GM18526 (cell line): Measurements from ENCODE around the gene FBXW8.

Source experiments
- POLR2A ChIP-seq: IDR thresholded peaks from 3 replicates; pipeline ENCODE4 v1.6.1; 2011; ENCODE audit not compliant: insufficient read length; ENCODE audit errors: extremely low read depth

The FBXW8 gene

DNA sequence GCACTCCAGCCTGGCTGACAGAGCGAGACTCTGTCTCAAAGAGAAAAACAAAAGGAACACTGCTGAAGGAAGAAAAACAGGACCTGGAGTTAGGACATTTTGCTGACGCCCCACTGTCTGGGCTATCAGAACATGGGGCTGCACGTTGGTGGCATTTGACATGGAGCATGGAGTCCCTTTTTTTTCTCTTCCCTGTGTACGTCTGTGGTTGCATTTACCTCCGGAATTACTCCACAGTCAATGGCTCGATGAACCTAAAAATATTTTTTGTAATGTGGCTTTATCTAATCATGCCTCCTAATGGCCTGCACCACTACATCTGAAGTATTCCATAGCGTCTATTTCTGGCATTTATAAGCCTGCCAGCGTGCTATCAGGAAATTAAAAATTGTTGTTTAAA is 157.7 kb downstream of the FBXW8 start:
- no peak for TF ChIP-seq POLR2A

DNA sequence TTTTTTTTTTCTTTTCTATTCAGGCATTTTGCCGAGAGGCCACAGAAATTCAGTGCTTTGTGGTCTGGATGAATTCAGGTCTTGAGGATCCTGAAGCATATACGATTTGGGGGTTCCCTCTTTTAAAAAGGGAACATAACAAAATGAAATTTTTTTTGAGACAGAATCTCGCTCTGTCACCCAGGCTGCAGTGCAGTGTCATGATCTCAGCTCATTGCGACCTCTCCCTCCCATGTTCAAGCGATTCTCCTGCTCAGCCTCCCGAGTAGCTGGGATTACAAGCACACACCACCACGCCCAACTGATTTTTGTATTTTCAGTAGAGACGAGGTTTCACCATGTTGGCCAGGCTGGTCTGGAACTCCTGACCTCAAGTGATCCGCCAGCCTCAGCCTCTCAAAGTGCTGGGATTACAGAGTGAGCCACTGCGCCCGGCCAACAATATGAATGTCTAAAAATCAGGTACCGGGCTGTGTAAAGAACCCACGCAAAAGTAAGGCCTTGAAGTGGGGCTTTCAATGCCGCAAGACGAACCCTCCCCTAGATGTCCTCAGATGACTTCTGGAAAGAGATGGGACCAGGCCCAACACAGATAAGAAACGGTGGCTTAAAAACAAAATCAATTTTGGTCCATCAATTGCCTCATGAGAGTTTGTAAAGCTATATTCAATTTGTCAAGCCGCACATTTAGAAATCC is 158.5 kb downstream of the FBXW8 start:
- TF ChIP-seq POLR2A, result no peak

- no peak for TF ChIP-seq POLR2A
These were observed 159.5 kb downstream of the FBXW8 start for GRCh38 chr12:117069926-117070900.

DNA sequence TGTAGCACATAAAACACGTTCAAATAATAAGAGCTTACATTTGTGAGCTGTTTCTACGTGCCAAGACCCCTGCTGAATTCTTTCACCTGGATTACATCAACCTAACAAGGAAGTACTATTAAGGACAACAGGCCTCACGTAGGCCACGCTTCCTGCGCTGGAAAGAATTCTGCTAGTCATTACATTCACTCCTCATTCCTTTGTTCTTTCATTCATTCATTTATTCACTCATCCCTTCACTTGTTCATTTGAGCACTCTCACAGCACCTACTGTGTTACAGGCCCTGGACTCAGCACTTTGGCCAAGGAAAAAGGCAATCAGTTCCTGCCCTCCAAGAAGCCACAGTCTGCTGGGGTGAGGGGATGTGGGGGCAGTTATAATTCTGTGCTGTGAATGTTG is 160.3 kb downstream of the FBXW8 start:
- no peak for TF ChIP-seq POLR2A

DNA sequence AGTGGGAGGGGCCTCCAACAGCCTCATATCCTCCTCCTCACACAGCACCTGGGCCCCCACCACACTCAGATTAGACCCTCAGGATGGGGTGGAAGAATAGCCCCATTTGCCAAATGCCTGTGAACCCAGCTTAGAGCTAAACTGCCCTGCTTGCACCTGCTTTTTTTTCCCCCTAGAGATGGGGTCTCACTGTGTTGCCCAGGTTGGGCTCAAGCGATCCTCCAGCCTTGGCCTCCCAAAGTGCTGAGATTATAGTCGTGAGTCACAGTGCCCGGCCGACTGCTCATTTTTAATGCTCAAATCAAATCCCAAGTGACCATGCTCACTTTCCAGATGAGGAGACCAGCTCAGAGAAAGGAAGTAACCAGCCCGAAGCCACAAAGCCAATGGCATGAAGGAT is 161.4 kb downstream of the FBXW8 start:
- no peak for TF ChIP-seq POLR2A

DNA sequence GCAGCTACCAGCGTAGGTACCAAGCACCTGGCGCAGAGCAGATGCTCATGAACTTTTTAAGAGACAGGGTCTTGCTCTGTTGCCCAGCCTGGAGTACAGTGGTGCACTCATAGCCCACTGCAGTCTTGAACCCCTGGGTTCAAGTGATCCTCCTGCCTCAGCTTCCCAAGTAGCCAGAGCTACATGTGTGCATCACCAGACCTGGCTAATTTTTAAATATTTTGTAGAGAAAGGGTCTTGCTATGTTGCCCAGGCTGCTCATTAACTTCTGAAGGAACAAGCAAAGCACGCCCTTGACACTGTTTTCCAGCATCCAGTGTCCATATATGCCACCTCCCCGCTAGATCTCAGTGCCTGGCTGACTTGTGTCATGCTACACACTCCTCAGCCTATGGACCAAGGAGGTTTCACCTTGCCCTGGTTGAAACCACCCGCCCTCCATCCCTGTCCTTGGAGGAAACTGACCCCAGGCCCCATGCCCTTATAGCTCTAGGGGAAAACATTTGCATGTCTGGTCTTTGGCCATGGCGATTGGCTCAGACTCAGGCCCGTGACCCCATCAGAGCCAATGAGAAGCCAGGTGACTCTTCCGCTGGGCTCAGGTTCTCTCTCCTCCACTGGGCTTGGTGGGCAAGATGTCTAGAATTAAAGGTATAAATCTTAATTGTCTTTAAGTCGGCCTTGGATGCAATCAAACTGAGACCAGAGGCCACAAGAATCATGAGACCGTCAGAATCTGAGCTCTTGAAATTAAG is 162.2 kb downstream of the FBXW8 start:
- no peak for TF ChIP-seq POLR2A

DNA sequence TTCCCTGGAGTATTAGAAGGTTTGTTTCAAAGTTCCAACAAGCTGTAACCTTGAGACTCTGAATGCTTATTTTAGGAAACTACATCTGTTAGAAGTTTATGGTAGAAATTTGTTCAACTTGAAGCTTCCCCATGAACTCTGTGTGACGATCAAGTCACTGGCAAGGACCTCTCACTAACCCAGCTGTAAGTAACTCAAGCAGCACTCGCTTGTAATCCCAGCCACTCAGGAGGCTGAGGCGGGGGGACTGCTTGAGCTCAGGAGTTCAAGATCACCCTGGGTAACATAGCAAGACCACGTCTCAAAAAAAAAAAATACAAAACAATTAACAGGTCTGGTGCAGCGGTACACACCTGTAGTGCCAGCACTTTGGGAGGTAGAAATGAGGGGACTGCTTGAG is 162.9 kb downstream of the FBXW8 start:
- no peak for TF ChIP-seq POLR2A

DNA sequence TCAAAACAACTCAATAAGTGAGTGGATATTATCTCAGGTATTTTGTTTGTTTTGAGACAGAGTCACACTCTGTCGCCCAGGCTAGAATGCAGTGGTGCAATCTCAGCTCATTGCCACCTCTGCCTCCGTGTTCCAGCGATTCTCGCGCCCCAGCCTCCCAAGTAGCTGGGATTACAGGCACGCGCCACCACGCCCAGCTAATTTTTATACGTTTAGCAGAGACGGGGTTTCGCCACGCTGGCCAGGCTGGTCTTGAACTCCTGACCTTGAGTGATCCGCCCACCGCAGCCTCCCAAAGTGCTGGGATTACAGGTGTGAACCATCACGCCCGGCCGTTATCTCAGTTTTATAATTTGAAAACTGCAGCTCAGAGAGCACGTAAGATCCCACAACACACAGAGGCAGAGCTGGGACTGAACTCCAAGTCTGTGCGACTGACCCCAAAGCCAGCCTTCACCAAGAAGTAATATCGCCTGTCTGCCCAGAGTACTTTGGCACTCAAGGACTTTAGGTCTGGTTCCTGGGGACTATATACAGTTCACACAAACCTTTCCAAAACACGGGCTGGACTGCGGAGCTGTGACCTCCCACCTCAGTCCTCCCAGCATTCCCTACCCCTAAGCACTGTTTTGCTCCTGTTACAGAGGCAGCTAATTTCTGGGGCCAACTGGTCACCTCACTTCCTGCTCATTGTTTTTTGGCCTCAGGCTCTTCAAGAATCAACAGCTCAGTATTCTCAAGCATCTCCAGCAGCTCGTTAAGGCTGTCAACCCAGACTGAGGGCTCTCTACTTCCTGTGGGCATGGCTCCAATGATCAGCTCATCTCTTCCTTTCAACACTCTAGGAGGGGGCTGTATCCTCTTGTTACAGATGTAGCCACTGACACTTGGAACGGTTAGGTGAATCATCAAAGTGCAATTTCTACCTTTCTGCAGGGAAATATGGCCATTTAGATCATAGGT is 165.9 kb downstream of the FBXW8 start:
- TF ChIP-seq POLR2A, result no peak

- no peak for TF ChIP-seq POLR2A
These were observed 168.7 kb downstream of the FBXW8 start for GRCh38 chr12:117079487-117079886.

DNA sequence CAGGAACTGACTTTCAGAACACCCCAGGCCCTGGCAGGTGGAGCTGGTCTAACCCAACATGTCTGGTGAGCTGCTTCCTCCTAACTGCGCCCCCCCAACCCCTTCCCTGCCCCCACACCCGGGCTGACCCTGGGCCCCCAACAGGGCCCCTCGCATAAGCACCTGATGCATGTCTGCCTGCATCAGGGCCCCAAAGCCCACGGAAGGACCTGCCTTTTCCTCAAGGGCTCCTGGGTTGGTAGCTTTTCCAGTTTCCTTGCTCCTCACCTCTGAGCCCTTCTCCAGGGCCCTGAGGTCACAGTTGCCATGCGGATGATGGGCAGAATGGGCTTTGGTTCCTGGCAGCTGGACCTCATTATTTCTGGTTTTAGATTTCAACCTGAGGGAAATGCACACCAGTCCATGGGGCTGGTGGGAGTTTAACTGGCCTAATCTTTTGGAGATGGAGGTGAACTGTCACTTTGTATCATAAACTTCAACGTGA is 170.0 kb downstream of the FBXW8 start:
- TF ChIP-seq POLR2A, result no peak
